Right lobe of liver (tissue), 4 donors: ENCODE data around the gene GORASP2.

ENCODE experiments used
- CTCF ChIP-seq, 4 donors: fragments of 200-600 bp in 3 of 4; fragments of 450-650 bp in 1 of 4; IDR thresholded peaks; one replicate each; pipeline versions ENCODE4 v1.5.1 to v1.8.0; 2016 to 2022; ENCODE audit warnings: antibody characterized with exemption in 4 of 4, mild to moderate bottlenecking in 2 of 4
- POLR2A ChIP-seq: fragments of 450-650 bp; IDR thresholded peaks from one replicate; pipeline ENCODE4 v1.6.1; 2017; ENCODE audit warnings: antibody characterized with exemption, mild to moderate bottlenecking
- donor health status: DM: no; HTN: no; CAD: no.
- donor health status: DM: no; HTN: no; CAD: no.
- donor health status: DM: no; HTN: yes; CAD: no.

DNA sequence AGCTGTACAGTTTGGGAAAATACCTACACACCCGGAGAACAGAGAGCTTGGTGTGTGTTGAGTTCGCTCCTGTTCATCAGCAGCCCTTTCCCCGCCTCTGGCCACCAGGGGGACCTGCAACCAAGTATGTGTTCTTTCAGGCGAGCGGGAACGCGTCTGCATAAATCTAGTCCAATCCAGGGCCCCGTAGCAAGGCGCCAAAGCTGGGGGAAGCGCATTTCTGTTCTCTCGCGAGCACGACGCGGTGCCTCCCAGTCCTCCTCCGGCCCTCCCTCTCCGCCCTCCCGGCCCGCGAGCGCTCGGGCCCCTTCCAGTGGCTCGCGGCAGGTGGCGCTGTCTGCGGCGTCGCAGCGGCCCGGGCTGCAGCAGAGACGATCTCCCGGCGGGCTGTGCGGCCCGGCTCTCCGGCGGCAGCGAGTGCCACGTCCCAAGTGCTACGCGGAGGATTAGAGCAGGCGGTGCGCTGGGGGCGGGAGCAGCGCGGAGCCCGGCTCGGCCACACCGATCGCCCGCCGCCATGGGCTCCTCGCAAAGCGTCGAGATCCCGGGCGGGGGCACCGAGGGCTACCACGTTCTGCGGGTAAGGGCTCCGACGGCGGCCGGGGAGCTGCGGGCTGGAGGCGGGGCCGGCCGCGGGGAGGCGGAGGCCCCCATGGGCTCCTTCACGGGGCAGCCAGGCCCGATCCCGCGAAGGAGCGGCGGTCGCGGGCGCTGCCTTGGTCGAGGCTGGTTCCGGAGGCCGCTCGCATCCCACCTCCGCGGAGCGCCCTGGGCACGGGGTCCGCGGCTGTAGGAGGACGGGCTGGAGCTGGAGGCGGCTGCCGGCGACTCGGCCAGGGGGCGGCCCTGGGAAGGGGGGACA lies at the start of gene GORASP2:
- peak; percentile 97 to 99 (median 98) for TF ChIP-seq CTCF (IDR thresholded peaks at IDR 0.05)
- peak; percentile 95 for TF ChIP-seq POLR2A
